H1 (cell line): ENCODE data around the gene IZUMO4. TPM values are rescaled to one million over a fixed set of nuclear protein-coding genes. Genes with fewer than 3 reads are reported as not detected.

Experiments
- ATF2 ChIP-seq: IDR thresholded peaks from 2 replicates; pipeline ENCODE4 v1.6.1; 2012; ENCODE audit warnings: low read length, inconsistent platforms
- CTBP2 ChIP-seq: IDR thresholded peaks from 2 replicates; pipeline ENCODE4 v1.7.0; 2011; ENCODE audit warnings: borderline replicate concordance, mild to moderate bottlenecking, moderate library complexity, mixed read lengths, low read length; ENCODE audit not compliant: insufficient read depth, insufficient read length
- EGR1 ChIP-seq: IDR thresholded peaks from 2 replicates; pipeline ENCODE4 v1.6.1; 2011; ENCODE audit warnings: low read depth, low read length, borderline replicate concordance
- FOSL1 ChIP-seq: IDR thresholded peaks from 2 replicates; pipeline ENCODE4 v1.6.1; 2011; ENCODE audit warnings: mild to moderate bottlenecking, low read depth, low read length, moderate library complexity; ENCODE audit not compliant: insufficient read depth
- MAX ChIP-seq: IDR thresholded peaks from 2 replicates; pipeline ENCODE4 v1.6.1; 2012; ENCODE audit warnings: inconsistent platforms
- SAP30 ChIP-seq: fragments of 300-600 bp; sonication (generic); IDR thresholded peaks from 2 replicates; pipeline ENCODE4 v1.7.1; 2012; ENCODE audit warnings: low read length, moderate library complexity, mild to moderate bottlenecking, inconsistent platforms; ENCODE audit not compliant: insufficient read depth, insufficient replicate concordance
- SIX5 ChIP-seq: IDR thresholded peaks from 2 replicates; pipeline ENCODE4 v1.6.1; 2011; ENCODE audit warnings: mild to moderate bottlenecking, low read depth, low read length
- TAF1 ChIP-seq: IDR thresholded peaks from 2 replicates; pipeline ENCODE4 v1.6.1; 2011; ENCODE audit warnings: mild to moderate bottlenecking, low read depth, low read length
- TCF12 ChIP-seq: IDR thresholded peaks from 2 replicates; pipeline ENCODE4 v1.6.1; 2011; ENCODE audit warnings: low read depth, mild to moderate bottlenecking, low read length
- polyA plus RNA-seq, 7 experiments: library from polyadenylated mRNA; depleted of rRNA in 3 of 7; stranded (reverse) in 5 of 7; unstranded in 2 of 7; fragments of >200 nt in 5 of 7; fragments of 200-250 nt in 2 of 7; gene quantifications; 1 replicate in 5 of 7; 2 replicates in 1 of 7; 4 replicates in 1 of 7; pipeline versions ENCODE4 v1.2.1 to v1.2.3, GENCODE V29; 2011 to 2013; ENCODE audit warnings: missing spikeins in 2 of 7, mixed read lengths in 2 of 7
- total RNA-seq: library from RNA; stranded (reverse); fragmentation: NEBNext Ultra II Directional; extraction: Animal tissue kit (Norgen Biotek cat#: 25700); gene quantifications from 2 replicates; pipeline ENCODE4 v1.2.1, GENCODE V29; 2021

IZUMO4 gene
- total and polyA plus RNA-seq, 2 of the 8 experiments (the other 6 are each of a cell fraction or from before 2014, with no cell fraction given): 1.8 to 1.9 TPM

- TF ChIP-seq MAX: no peak
- no peak for TF ChIP-seq EGR1
- TF ChIP-seq FOSL1: no peak
- TF ChIP-seq TCF12: no peak
- no peak for TF ChIP-seq ATF2
- TF ChIP-seq SIX5: no peak
- no peak for TF ChIP-seq TAF1
- no peak for TF ChIP-seq CTBP2
- no peak for TF ChIP-seq SAP30
- TF ChIP-seq, all 59 proteins: peak for 0
These were observed 38.9 kb upstream of the IZUMO4 start (continued) for GRCh38 chr19:2057484-2058469.
